Measurements from ENCODE around the gene SEMA6C. TPM values are rescaled to one million over a fixed set of nuclear protein-coding genes. Genes with fewer than 3 reads are reported as not detected.

SEMA6C gene
- total and polyA plus RNA-seq, 2 of the 8 experiments (the other 6 are each of a cell fraction or from before 2014, with no cell fraction given): 12.2 to 15.7 TPM

- H3K9ac ChIP-seq (replicated peaks in 1 of 4; ENCODE audit: extremely low read depth in 1 of 4, low read depth in 3 of 4, low read length in 3 of 4): no peak overlapping the region
- H2BK20ac ChIP-seq (ENCODE audit: low read length): no peak overlapping the region
- no peak overlapping the region for H3K56ac ChIP-seq (replicated peaks; ENCODE audit: insufficient read length, low read depth, low read length)
- H3K36me3 ChIP-seq (ENCODE audit: control insufficient read depth in 2 of 4, insufficient read depth in 4 of 4, low read length in 3 of 4): peaks cover 0 to 18% (median 6%) of the 10 kb centered on the region in 4 experiments; a peak in 4 of 8 replicates
- no peak overlapping the region for H2AFZ ChIP-seq (ENCODE audit: low read length)
- CTCF ChIA-PET (ENCODE audit: partially characterized antibody): interaction anchor here (0.7 to 11.8 kb wide), 12 partner anchors 10 to 163 kb away, joined by 3 to 285 read pairs (median 4); partner anchors contain the start of genes C1orf56, GABPB2 and TMOD4
- no peak overlapping the region for H4K8ac ChIP-seq (ENCODE audit: extremely low read depth, insufficient read depth, low read length)
- no peak overlapping the region for H4K5ac ChIP-seq (ENCODE audit: insufficient read length, low read depth, low read length)
- H3K4me1 ChIP-seq (replicated peaks in 1 of 4; ENCODE audit: control insufficient read depth in 3 of 4, insufficient read depth in 4 of 4, low read length in 3 of 4): no peaks in the 10 kb centered on the region
- H4K20me1 ChIP-seq (replicated peaks in 1 of 2; ENCODE audit: control insufficient read depth in 1 of 2, insufficient read depth in 2 of 2, low read length in 2 of 2): no peaks in the 10 kb centered on the region
- H3K14ac ChIP-seq (ENCODE audit: insufficient read length): no peak overlapping the region
- H2AK5ac ChIP-seq (ENCODE audit: low read depth, low read length): no peak overlapping the region
- no peak overlapping the region; the same call in 1 of the 2 replicates for H2BK5ac ChIP-seq (ENCODE audit: low read depth, low read length)
- no peak overlapping the region for H2BK120ac ChIP-seq (replicated peaks; ENCODE audit: low read depth, low read length)
- H3K18ac ChIP-seq (ENCODE audit: extremely low read depth, low read length): no peak overlapping the region
- H2BK15ac ChIP-seq (ENCODE audit: low read length): no peak overlapping the region
- H3K4me3 ChIP-seq (ENCODE audit: extremely low read depth in 1 of 4, insufficient read depth in 2 of 4, low read depth in 3 of 4, low read length in 4 of 4): no peak overlapping the region
- no peaks in the 10 kb centered on the region for H3K79me1 ChIP-seq (ENCODE audit: low read depth, low read length)
- FAIRE-seq: no peak
- no peak overlapping the region for H4K91ac ChIP-seq (replicated peaks; ENCODE audit: insufficient read length, low read length)
- WGBS, 2 experiments (ENCODE audit: extremely low coverage in 1 of 2, insufficient coverage in 1 of 2, insufficient read length in 1 of 2, insufficient replicate concordance in 2 of 2, low coverage in 1 of 2, low lambda C conversion rate in 2 of 2, missing lambda C conversion rate in 1 of 2): 88% methylated on average over 5 of the region's 5 CpGs; no CpG with 5 or more reads in 1 of the 2 experiments
- H3K27ac ChIP-seq (ENCODE audit: low read depth, low read length): no peak overlapping the region
- H3K27me3 ChIP-seq (replicated peaks in 1 of 4; ENCODE audit: control insufficient read depth in 3 of 4, extremely low read depth in 1 of 4, insufficient read depth in 3 of 4, low read length in 3 of 4): no peaks in the 10 kb centered on the region
- H3K4ac ChIP-seq (replicated peaks; ENCODE audit: insufficient read length, low read depth, low read length): no peak overlapping the region
- H3K79me2 ChIP-seq (ENCODE audit: control insufficient read depth in 1 of 2, insufficient read depth in 2 of 2, low read length in 2 of 2): no peaks in the 10 kb centered on the region
- H2BK12ac ChIP-seq (ENCODE audit: low read depth, low read length): no peak overlapping the region
- no peaks in the 10 kb centered on the region for H3K9me3 ChIP-seq (ENCODE audit: insufficient read depth in 2 of 2, low read depth in 1 of 2, low read length in 1 of 2)
- H3K4me2 ChIP-seq (ENCODE audit: insufficient read depth in 1 of 2, low read depth in 2 of 2, low read length in 2 of 2): no peak overlapping the region
- POLR2A ChIA-PET (ENCODE audit: partially characterized antibody): interaction anchor here (0.9 to 1.6 kb wide), 3 partner anchors 9 to 110 kb away, joined by 3 to 5 read pairs (median 4); partner anchors contain the start of gene C1orf56
- H3K23ac ChIP-seq (ENCODE audit: insufficient read length): no peak overlapping the region
- DNase-seq (ENCODE audit: low read depth in 1 of 2, low spot score in 2 of 2): no peak
- H3K23me2 ChIP-seq (ENCODE audit: low read depth, low read length): no peaks in the 10 kb centered on the region
- no peak for TF ChIP-seq HDAC6 (IDR thresholded peaks at IDR 0.05; ENCODE audit: low read depth, low read length)
- TF ChIP-seq SAP30 (IDR thresholded peaks at IDR 0.05; ENCODE audit: insufficient read depth, insufficient replicate concordance, low read length): no peak
- TF ChIP-seq KDM1A (IDR thresholded peaks at IDR 0.05; ENCODE audit: borderline replicate concordance, low read length): no peak
- no peak for TF ChIP-seq POLR2AphosphoS5 (IDR thresholded peaks at IDR 0.05; ENCODE audit: low read depth, low read length)
- TF ChIP-seq EZH2 (IDR thresholded peaks at IDR 0.05; ENCODE audit: low read depth, low read length, severe bottlenecking): no peak
- no peak for TF ChIP-seq SIRT6 (IDR thresholded peaks at IDR 0.05; ENCODE audit: low read length)
- TF ChIP-seq HDAC2 (IDR thresholded peaks at IDR 0.05; ENCODE audit: borderline replicate concordance in 1 of 2, low read depth in 2 of 2, low read length in 2 of 2): no peak
- TF ChIP-seq CHD1 (IDR thresholded peaks at IDR 0.05; ENCODE audit: low read depth, low read length): no peak
- no peak for TF ChIP-seq SP2 (IDR thresholded peaks at IDR 0.05; ENCODE audit: low read length)
- no peak for TF ChIP-seq FOSL1 (IDR thresholded peaks at IDR 0.05; ENCODE audit: insufficient read depth, low read depth, low read length)
- no peak for TF ChIP-seq CREB1 (IDR thresholded peaks at IDR 0.05)
- TF ChIP-seq BACH1 (IDR thresholded peaks at IDR 0.05; ENCODE audit: low read length): no peak
- TF ChIP-seq CHD2 (IDR thresholded peaks at IDR 0.05; ENCODE audit: low read length): no peak
Observed at GRCh38 chr1:151158326-151158725, 11.9 kb upstream of the SEMA6C start.
